HG02938 (cell line): ENCODE measurements around the gene TXNRD2.

Source experiments
- ATAC-seq: cut with Tn5 transposase; IDR thresholded peaks from one replicate; pipeline ENCODE4 v1.9.1; 2021; ENCODE audit warnings: mild to moderate bottlenecking, moderate library complexity; ENCODE audit not compliant: unreplicated experiment

TXNRD2 gene

GRCh38 chr22:19941365-19942082 is at the start of gene TXNRD2, which contains the start of gene COMT:
Gene TXNRD2, minus strand, starts transcription at chr22:19941818. Its CDS starts 15 bp downstream, at chr22:19941803.
Gene COMT, plus strand, starts transcription at chr22:19941772. Its CDS starts 20,755 bp downstream, at chr22:19962527.
- ATAC-seq: no peak

DNA sequence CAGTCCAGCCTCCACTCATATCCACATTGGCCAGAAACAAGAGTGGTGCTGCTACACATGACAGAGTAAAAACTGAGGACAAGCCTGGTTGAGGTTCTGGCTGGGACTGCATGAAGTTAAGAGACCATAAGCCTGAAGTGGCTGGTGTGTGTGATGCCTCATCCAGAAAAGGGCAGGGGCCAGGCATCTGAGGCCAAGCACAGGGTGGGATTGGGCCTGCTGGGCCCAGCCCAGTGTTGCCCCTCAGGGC is 49.7 kb upstream of the TXNRD2 start:
- ATAC-seq: no peak

DNA sequence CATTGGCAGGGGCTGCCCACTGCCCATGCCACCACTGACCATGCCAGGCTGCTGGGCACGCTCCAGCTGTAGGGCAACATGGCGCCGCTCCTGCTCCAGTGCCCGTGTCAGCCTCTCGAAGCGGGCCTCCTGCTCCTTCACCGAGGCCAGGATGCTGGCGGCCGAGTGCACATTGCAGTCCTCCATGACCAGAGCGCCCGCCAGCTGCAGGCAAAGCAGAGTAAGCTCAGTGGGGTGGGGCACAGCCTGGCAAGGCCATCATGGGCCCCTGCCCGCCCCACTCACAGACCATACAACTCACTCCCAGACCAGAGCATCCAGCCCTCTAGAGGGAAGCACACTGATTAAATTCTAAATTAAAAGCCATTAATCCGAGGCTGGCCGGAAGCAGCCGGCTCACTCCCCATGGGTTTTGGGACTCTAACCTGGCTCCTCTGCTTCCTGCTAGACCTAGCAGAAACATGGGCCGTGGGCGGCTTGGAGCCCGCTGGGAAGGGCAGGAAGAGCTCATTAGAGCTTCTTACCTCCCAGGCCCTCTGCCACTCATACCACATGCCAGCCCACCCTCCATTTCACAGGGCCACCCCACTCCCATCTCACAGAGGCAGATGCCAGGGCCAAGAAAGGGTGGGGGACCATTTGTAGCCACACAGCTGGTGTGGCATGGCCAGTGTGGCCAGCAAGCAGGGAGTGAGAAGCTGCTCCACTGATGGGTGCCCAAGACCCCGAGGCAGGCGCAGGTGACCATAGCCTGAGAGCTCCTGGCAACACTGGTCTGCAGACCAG is 49.2 kb upstream of the TXNRD2 start:
- ATAC-seq: no peak

DNA sequence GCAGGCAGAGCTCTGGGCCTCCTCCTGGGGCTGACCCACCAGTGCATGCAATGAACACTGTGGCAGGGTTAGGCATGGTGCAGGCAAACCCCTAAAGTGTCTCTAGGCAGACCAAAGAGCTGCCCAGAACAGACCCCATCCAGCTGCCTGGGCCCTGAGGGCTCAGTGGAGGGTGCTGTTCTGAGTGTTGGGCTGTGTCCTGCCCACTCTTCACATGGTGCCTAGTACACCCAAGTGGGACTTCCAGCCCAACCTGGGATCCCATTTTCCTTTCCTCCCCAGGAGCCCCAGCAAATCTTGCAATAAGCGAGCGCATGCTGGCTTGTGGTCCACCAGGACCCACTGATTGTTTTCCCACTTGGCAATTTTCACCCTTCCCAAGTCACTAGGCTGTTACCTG is 48.6 kb upstream of the TXNRD2 start:
- ATAC-seq: no peak

DNA sequence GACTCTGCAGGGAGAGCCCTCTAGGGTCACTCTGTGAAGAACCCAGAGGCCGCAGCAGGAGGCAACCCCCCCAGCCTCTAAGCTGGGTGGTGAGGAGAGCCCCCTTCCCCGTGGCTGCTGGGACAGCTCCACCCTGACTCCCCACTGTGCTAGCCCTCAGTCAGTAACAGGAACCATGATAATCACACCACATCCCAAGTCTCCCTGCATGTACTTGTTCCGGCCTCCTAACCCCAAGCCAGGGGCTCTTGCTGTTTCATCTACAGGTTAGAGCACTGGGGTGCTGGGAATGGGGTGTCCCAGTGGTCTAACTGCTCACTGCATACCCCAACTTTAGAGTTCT is 48.1 kb upstream of the TXNRD2 start:
- no peak for ATAC-seq

GRCh38 chr22:19988965-19989724 is 47.5 kb upstream of the TXNRD2 start:
- ATAC-seq: no peak

DNA sequence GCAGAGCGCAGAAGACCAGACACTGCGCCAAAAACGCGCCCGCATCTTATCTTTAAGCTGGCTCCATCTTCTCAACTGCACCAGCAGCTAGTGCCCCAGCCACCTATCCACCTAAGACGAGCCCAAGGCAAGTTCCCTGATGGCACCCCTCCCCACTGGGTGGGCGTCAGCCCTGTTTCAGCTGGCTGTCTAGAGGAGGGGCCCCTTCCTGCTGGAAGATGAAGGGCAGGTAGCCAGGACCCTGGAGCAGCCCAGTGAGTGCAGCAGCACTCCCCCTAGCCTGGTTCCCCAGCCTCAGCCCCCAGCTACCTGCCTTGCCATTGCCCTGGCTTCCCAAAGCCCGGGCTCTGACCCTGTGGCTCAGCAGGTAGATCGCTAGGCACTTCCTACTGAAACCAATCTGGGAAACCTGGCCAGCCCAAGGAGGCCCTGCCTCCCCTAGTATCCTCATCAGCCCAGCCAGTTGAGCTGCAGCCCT is 46.8 kb upstream of the TXNRD2 start:
- no peak for ATAC-seq

GRCh38 chr22:19987394-19988306 is 46.0 kb upstream of the TXNRD2 start:
- no peak for ATAC-seq

DNA sequence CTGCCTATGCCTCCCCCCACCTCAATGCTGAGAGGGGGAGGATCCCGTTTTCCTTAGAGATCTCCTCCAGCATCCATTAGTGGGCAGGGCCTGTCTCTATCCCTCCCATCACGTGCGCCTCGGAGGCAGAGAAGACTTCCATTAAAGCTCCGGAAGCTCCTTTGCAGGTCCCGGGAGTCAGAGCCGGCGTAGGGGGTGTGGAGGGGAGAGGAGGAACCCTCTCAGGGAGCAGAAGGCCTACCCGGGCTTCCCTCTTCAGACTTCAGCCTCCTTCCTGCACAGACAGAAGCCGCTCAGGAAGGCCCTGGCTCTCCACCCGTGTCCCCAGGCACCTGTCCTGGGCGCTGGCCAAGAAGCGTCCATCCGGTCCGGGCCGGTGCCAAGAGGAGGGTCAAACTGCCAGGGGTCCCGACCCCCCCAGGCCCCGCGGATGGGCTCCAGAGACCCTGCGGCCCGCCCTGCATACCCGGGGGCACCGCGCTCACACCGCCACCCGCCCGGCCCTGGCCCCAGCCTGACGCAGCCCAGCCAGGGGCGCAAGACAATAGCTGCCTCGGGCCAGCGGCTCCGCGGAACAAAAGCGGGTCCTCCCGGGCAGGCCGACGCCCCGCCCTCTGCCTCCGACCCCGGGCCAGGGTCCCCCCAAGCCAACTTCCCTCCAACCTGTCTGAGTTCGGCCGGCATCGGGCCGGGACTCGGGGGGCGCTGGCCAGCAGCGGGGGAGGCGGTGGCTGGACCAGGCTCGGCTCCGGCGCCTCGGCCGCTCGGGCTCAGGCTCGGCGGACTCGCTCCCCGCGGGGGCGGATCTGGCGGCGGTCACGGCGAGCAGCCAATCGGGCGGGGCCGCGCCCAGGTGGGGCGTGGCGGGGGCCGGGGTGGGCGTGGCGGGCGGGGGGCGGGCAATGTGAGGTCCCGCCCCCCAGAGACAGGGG is 45.1 kb upstream of the TXNRD2 start:
- ATAC-seq: no peak

DNA sequence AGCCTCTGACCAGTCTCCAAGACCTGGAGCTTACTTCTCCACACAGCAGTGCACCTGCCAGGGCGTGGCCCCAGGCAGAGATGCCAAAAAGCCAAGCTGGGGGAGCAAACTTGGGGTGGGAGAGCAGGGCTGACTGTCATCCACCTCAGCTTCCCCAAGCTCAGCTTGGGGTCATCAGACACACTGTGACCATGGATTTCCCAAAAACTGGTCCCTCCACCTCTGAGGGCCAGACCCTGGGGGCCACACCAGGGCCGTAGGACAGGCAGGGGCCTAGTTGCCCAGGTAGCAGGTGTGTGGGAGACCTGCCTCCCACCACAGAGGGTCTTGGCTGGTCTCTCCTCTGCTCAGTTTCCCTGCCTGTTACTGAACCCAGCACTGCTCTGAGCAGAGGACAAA is 44.4 kb upstream of the TXNRD2 start:
- no peak for ATAC-seq

DNA sequence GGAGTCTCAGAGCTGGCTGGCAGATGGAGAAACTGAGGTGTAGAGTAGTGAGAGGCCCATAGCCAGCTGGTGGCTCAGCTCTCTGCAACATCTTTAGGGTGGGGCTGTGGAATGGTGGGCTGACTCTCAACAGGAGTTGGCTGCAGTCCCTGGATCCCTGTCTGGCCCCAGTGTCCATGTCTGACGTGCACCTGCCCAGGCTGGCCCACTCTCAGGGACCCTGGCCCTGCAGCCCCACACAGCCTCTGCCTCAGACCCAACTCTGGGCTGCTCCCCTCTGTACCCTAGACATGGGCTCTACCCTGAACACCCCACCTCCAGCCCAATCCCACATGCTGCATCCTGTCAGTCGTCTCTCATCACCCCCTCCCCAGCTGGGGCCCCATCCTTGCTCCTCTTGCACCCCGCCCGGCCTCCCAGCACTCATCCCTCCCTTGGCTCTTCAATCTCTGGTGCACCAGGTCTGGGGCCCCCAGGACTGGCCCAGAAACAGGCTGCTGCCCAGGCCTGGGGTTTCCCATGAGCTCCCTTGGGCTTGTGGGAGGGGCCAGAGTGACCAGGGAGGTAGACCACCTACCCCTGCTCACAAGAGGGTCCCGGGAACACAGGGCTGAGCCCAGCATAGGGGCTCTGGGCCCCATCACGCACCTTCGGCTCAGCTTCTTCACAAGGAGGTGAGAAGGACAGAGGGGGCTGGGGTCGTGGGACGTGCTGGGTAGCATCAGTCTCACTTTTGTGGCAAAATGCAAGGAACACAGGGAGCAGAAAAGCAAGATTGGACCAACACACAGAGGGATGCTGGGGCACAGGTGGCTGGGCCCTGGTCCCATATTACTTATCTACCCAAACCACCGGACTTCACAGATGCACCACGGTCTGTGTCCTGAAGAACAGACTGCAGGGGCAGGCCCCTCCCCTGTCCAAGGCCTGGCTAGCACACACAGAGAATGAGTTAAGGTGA is 43.5 kb upstream of the TXNRD2 start:
- no peak for ATAC-seq

DNA sequence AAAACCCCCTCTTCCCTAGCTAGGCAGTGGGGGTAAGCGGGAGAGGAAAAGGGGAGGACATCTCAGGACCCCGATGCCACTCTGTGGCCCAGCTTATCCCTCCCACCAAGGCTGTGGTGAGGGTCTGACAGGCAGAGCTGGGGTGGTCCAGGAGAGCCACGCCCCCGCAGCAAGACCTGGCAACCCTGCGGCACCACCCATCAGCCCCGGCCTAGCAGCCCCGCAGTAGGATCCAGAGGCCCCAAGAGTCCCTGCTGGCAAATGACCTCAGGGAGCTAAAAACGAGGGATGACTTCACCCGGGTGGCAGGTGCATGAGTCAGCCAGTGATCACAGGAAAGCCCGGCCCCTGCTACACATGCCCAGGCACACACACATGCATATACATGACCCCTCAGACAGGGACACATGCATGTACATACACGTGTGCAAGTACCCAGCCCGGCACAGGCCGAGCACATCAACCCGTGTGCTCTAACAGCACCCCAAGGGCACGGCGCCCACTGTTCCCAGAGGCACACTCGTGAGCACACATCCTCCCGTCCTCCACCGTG is 42.7 kb upstream of the TXNRD2 start:
- ATAC-seq: no peak

- no peak for ATAC-seq
Observed at GRCh38 chr22:19983741-19984140, 42.1 kb upstream of the TXNRD2 start.

GRCh38 chr22:19982991-19983578 is 41.5 kb upstream of the TXNRD2 start:
- no peak for ATAC-seq

GRCh38 chr22:19981961-19982920 is 40.6 kb upstream of the TXNRD2 start:
- ATAC-seq: no peak

GRCh38 chr22:19981171-19981960 is 39.7 kb upstream of the TXNRD2 start:
- ATAC-seq: no peak
